ENCODE measurements around the gene CTXN2. TPM values are rescaled to one million over a fixed set of nuclear protein-coding genes. Genes with fewer than 3 reads are reported as not detected.

The CTXN2 gene
- total and polyA plus RNA-seq, 2 of the 13 experiments (the other 11 are each of a cell fraction or from before 2014, with no cell fraction given) = not detected

- no peak for TF ChIP-seq ZNF101 (CRISPR knock-in tag; IDR thresholded peaks at IDR 0.05; ENCODE audit: borderline replicate concordance, low read depth)
- TF ChIP-seq HNRNPK (IDR thresholded peaks at IDR 0.05; ENCODE audit: low read depth, low read length, poor library complexity, severe bottlenecking) = no peak
- TF ChIP-seq USF2 (IDR thresholded peaks at IDR 0.05; ENCODE audit: low read depth, low read length) = no peak
- TF ChIP-seq USF2 (CRISPR knock-in tag; IDR thresholded peaks at IDR 0.05; ENCODE audit: borderline replicate concordance) = no peak
- TF ChIP-seq ATF2 (CRISPR knock-in tag; IDR thresholded peaks at IDR 0.05) = no peak
- no peak for TF ChIP-seq NCOA2 (CRISPR knock-in tag; IDR thresholded peaks at IDR 0.05)
- TF ChIP-seq RAD21 (CRISPR knock-in tag; IDR thresholded peaks at IDR 0.05) = no peak
- TF ChIP-seq IRF2 (CRISPR knock-in tag; IDR thresholded peaks at IDR 0.05) = no peak
- peak; percentile 98 for TF ChIP-seq MIER2 (CRISPR knock-in tag; IDR thresholded peaks at IDR 0.05)
- 0 out of 2 replicates have a peak, but pooled peaks have one; percentile 48 for TF ChIP-seq BORCS8-MEF2B (CRISPR knock-in tag; IDR thresholded peaks at IDR 0.05)
- TF ChIP-seq ZNF276 (CRISPR knock-in tag; IDR thresholded peaks at IDR 0.05; ENCODE audit: low read depth) = no peak
- TF ChIP-seq HMGA1 (CRISPR knock-in tag; conservative IDR thresholded peaks at IDR 0.05) = no peak
- no peak for TF ChIP-seq PRPF4 (IDR thresholded peaks at IDR 0.05; ENCODE audit: low read depth, low read length, poor library complexity, severe bottlenecking)
- no peak for TF ChIP-seq MAFG (CRISPR knock-in tag; IDR thresholded peaks at IDR 0.05)
- TF ChIP-seq CAMTA2 (CRISPR knock-in tag; IDR thresholded peaks at IDR 0.05; ENCODE audit: borderline replicate concordance) = no peak
- TF ChIP-seq ZNF318 (CRISPR knock-in tag; IDR thresholded peaks at IDR 0.05) = no peak
Observed at GRCh38 chr15:48190932-48191573, 412 bp upstream of the CTXN2 start (continued).

Measured in HepG2 (cell line).